K562 (cell line): ENCODE measurements around the gene AP5Z1. TPM values are rescaled to one million over a fixed set of nuclear protein-coding genes. Genes with fewer than 3 reads are reported as not detected.

Source experiments
- ATAC-seq: fragments of 200-7000 bp; cut with Tn5 transposase; 3 replicates; pipeline ENCODE4 v1.9.1; 2020; ENCODE audit warnings: moderate library complexity
- BruUV-seq: library from RNA; stranded (reverse); fragments of 400-500 nt; replicated peaks from 2 replicates; lab custom pipeline; 2021; lab: Mats Ljungman, UMichigan
- CTCF ChIA-PET: fragments of 300-600 bp; formaldehyde crosslinking; extraction: SDS; loops from one replicate; lab custom pipeline; 2021; ENCODE audit warnings: low intra/inter-chr PET ratio; lab: Yijun Ruan, JAX
- POLR2A ChIA-PET: fragments of 300-600, 350-650 bp; sonication (Branson Sonifier 250); formaldehyde crosslinking; extraction: SDS; loops from one replicate; lab custom pipeline; 2021; ENCODE audit warnings: antibody characterized with exemption, inconsistent platforms; lab: Yijun Ruan, JAX
- DNase-seq, 4 experiments: peaks; one replicate each; pipeline versions ENCODE4 v3.0.0 to v3.0.0-alpha.2; 2011 to 2018; ENCODE audit warnings: low spot score in 3 of 4, mixed read lengths in 3 of 4; ENCODE audit errors: extremely low read depth in 1 of 4
- FAIRE-seq: peaks from 2 replicates; lab custom pipeline; 2011; peaks lifted over from hg19 to GRCh38; lab: Jason Lieb, UNC
- H2AFZ ChIP-seq: 2 replicates; pipeline ENCODE4 v1.6.0; 2011; ENCODE audit warnings: low read depth, low read length, control low read depth, inconsistent platforms
- H3K27ac ChIP-seq: fragments of 200-600 bp; 3 replicates; pipeline ENCODE4 v1.8.0; 2011; ENCODE audit warnings: low read depth, mild to moderate bottlenecking, control low read depth, inconsistent platforms, low read length, moderate library complexity, mixed read lengths; ENCODE audit errors: extremely low read depth
- H3K27me3 ChIP-seq, 2 experiments: fragments of 300-600 bp in 1 of 2; 2 replicates in 1 of 2; 3 replicates in 1 of 2; pipeline versions ENCODE4 v1.6.0 to v1.8.0; 2011; ENCODE audit warnings: inconsistent platforms in 2 of 2, low read length in 2 of 2, mild to moderate bottlenecking in 1 of 2, mixed read lengths in 1 of 2, moderate library complexity in 1 of 2; ENCODE audit not compliant: control insufficient read depth in 2 of 2, insufficient read depth in 2 of 2
- H3K36me3 ChIP-seq: fragments of 300-600 bp; 3 replicates; pipeline ENCODE4 v1.8.0; 2011; ENCODE audit warnings: mild to moderate bottlenecking, low read length, inconsistent platforms; ENCODE audit not compliant: control insufficient read depth, insufficient read depth
- H3K4me1 ChIP-seq, 2 experiments: fragments of 200-600 bp in 1 of 2; replicated peaks in 1 of 2; 2 replicates in 1 of 2; 3 replicates in 1 of 2; pipeline versions ENCODE4 v1.5.1 to v1.8.0; 2011; ENCODE audit warnings: inconsistent platforms in 2 of 2, low read length in 2 of 2, mild to moderate bottlenecking in 1 of 2, mixed read lengths in 1 of 2, moderate library complexity in 1 of 2; ENCODE audit not compliant: control insufficient read depth in 2 of 2, insufficient read depth in 2 of 2
- H3K4me2 ChIP-seq: 2 replicates; pipeline ENCODE4 v1.6.1; 2011; ENCODE audit warnings: low read length, control low read depth, inconsistent platforms, mixed read lengths; ENCODE audit not compliant: insufficient read depth
- H3K4me3 ChIP-seq: fragments of 200-600 bp; sonication (generic), shearing (Covaris generic); 2 replicates; pipeline ENCODE4 v1.5.1; 2016; ENCODE audit warnings: control low read depth, inconsistent platforms
- H3K79me2 ChIP-seq: fragments of 200-600 bp; 3 replicates; pipeline ENCODE4 v1.8.0; 2011; ENCODE audit warnings: low read length, inconsistent platforms; ENCODE audit not compliant: control insufficient read depth, insufficient read depth
- H3K9ac ChIP-seq, 2 experiments: 2 replicates each; pipeline versions ENCODE4 v1.6.0 to v1.6.1; 2011; ENCODE audit warnings: low read depth in 2 of 2, low read length in 2 of 2, control low read depth in 1 of 2, inconsistent platforms in 1 of 2, mild to moderate bottlenecking in 1 of 2, mixed read lengths in 1 of 2; ENCODE audit not compliant: insufficient read depth in 1 of 2
- H3K9me1 ChIP-seq: one replicate; pipeline ENCODE4 v1.6.0; 2011; ENCODE audit warnings: inconsistent platforms, mild to moderate bottlenecking, low read length, moderate library complexity; ENCODE audit not compliant: control insufficient read depth, insufficient read depth
- H3K9me3 ChIP-seq: replicated peaks from 2 replicates; pipeline ENCODE4 v1.5.1; 2011; ENCODE audit warnings: low read depth, low read length, inconsistent platforms; ENCODE audit not compliant: control insufficient read depth, insufficient read depth
- H4K20me1 ChIP-seq: replicated peaks from 2 replicates; pipeline ENCODE4 v1.6.1; 2011; ENCODE audit warnings: low read length, inconsistent platforms, mixed read lengths; ENCODE audit not compliant: control insufficient read depth, insufficient read depth
- E2F4 ChIP-seq: sonication (generic); formaldehyde crosslinking; IDR thresholded peaks from 2 replicates; pipeline ENCODE4 v1.8.0; 2022; ENCODE audit warnings: mild to moderate bottlenecking, low read depth, missing genetic modification reagents
- POLR2H ChIP-seq: IDR thresholded peaks from 2 replicates; pipeline ENCODE4 v1.6.1; 2016; ENCODE audit warnings: missing genetic modification characterization, low read depth, mild to moderate bottlenecking, control low read depth, missing compliant biosample characterization, moderate library complexity
- RAD51 ChIP-seq: fragments of 450-650 bp; IDR thresholded peaks from 2 replicates; pipeline ENCODE4 v1.7.1; 2016; ENCODE audit warnings: low read depth, mild to moderate bottlenecking, borderline replicate concordance
- RBM15 ChIP-seq: fragments of 200-400 bp; formaldehyde crosslinking; IDR thresholded peaks from 2 replicates; pipeline ENCODE4 v1.6.1; 2018; ENCODE audit warnings: mild to moderate bottlenecking, low read length, moderate library complexity; ENCODE audit not compliant: insufficient read depth
- SMAD1 ChIP-seq: fragments of 150-350 bp; IDR thresholded peaks from 2 replicates; pipeline ENCODE4 v1.6.1; 2014; ENCODE audit warnings: low read length, low read depth; ENCODE audit not compliant: partially characterized antibody
- XRCC3 ChIP-seq: fragments of 450-650 bp; IDR thresholded peaks from 2 replicates; pipeline ENCODE4 v1.6.1; 2017; ENCODE audit warnings: mild to moderate bottlenecking, moderate library complexity
- ZBED1 ChIP-seq: IDR thresholded peaks from 2 replicates; pipeline ENCODE4 v1.6.1; 2014
- WGBS: fragments of 100-300 bp; shearing (Covaris generic); methylation state at CpG from one replicate; pipeline ENCODE4 v1.1.6; 2016; ENCODE audit warnings: low coverage, mixed read lengths; ENCODE audit not compliant: insufficient coverage; ENCODE audit errors: missing lambda C conversion rate; 5-methylcytosine and 5-hydroxymethylcytosine counted together
- in situ Hi-C: fragments of 300-500 bp; cut with MboI; formaldehyde crosslinking; loops from 4 replicates; pipeline ENCODE4 v1.15.0; 2018; ENCODE audit warnings: inconsistent platforms, mixed read lengths
- intact Hi-C: fragments of 100-400 bp; cut with micrococcal nuclease; formaldehyde crosslinking; loops from 2 replicates; pipeline ENCODE4 v1.14.2; 2022
- polyA plus RNA-seq, 8 experiments: library from polyadenylated mRNA; depleted of rRNA in 4 of 8; stranded (reverse) in 5 of 8; unstranded in 3 of 8; fragments of >200 nt; fragmentation: Nextera tagmentation in 2 of 8; fragmentation: Illumina TruSeq in 1 of 8; extraction: Ambion mirVana in 2 of 8; extraction: Trizol in 1 of 8; gene quantifications; 2 replicates each; pipeline versions ENCODE4 v1.2.1 to v1.2.3, GENCODE V29; 2011 to 2014; ENCODE audit warnings: inconsistent platforms in 1 of 8, missing spikeins in 1 of 8
- total RNA-seq, 7 experiments: library from RNA; depleted of rRNA in 6 of 7; stranded (reverse); fragments of >200 nt in 6 of 7; fragmentation: Illumina TruSeq in 2 of 7; extraction: Trizol in 2 of 7; gene quantifications; 2 replicates each; pipeline versions ENCODE4 v1.2.1 to v1.2.3, GENCODE V29; 2011 to 2021; ENCODE audit warnings: low replicate concordance in 1 of 7
- TF ChIP-seq, protein P1 (sequence below): fragments of 450-650 bp; IDR thresholded peaks from 2 replicates; pipeline ENCODE4 v1.7.0; 2016; ENCODE audit warnings: borderline replicate concordance

Gene AP5Z1
- total and polyA plus RNA-seq, 9 of the 15 experiments (the other 6 are each of a cell fraction or from before 2014, with no cell fraction given): 0.06 to 31.1 (median 6.4) TPM

- Histone ChIP-seq H3K4me3 (no peak overlapping the region), H3K9me1 (peaks cover 3% of the 10 kb centered on the region), H3K79me2 (peaks cover 39% of the 10 kb centered on the region), H4K20me1 (peaks cover 5% of the 10 kb centered on the region), H3K27me3 (no peaks in the 10 kb centered on the region), H3K36me3 (peaks cover 57% of the 10 kb centered on the region; the same call in 2 of the 3 replicates), H3K4me2 (no peak overlapping the region), H2AFZ (no peak overlapping the region), H3K9me3 (no peaks in the 10 kb centered on the region), H3K27ac (no peak overlapping the region), H3K4me1 (peaks cover 18 to 39% of the 10 kb centered on the region in 2 experiments), H3K9ac (no peak overlapping the region)
- CTCF ChIA-PET: no interaction called here
- WGBS: 91% methylated on average over 10 of the region's 10 CpGs
- no peak for ATAC-seq
- in situ Hi-C loops: no loop called here
- intact Hi-C loops: no loop called here
- no peak for FAIRE-seq
- no peak for TF ChIP-seq ZBED1
- TF ChIP-seq XRCC3: no peak
- TF ChIP-seq E2F4 (CRISPR knock-in tag): no peak
- TF ChIP-seq POLR2H (tag): no peak
- no peak for TF ChIP-seq RBM15
- TF ChIP-seq RAD51: no peak
- TF ChIP-seq SMAD1: no peak
- TF ChIP-seq, protein P1, sequence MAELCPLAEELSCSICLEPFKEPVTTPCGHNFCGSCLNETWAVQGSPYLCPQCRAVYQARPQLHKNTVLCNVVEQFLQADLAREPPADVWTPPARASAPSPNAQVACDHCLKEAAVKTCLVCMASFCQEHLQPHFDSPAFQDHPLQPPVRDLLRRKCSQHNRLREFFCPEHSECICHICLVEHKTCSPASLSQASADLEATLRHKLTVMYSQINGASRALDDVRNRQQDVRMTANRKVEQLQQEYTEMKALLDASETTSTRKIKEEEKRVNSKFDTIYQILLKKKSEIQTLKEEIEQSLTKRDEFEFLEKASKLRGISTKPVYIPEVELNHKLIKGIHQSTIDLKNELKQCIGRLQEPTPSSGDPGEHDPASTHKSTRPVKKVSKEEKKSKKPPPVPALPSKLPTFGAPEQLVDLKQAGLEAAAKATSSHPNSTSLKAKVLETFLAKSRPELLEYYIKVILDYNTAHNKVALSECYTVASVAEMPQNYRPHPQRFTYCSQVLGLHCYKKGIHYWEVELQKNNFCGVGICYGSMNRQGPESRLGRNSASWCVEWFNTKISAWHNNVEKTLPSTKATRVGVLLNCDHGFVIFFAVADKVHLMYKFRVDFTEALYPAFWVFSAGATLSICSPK: no peak
- DNase-seq: no peak
- BruUV-seq: no TSS peak
- POLR2A ChIA-PET: no interaction called here
Observed at GRCh38 chr7:4748231-4748681, 27.2 kb upstream of the AP5Z1 start.
